ENCODE data around the gene AUTS2. TPM values are rescaled to one million over a fixed set of nuclear protein-coding genes. Genes with fewer than 3 reads are reported as not detected.

AUTS2 gene
- total RNA-seq, 4 donors from 2014 or later: 29.8 to 114 (median 59.4) TPM

- no peaks in the 10 kb centered on the region for H3K36me3 ChIP-seq
- H3K27ac ChIP-seq: no peak overlapping the region
- H3K4me1 ChIP-seq: peaks cover 0 to 19% (median 8%) of the 10 kb centered on the region in 4 donors
- no peak for TF ChIP-seq EP300 (IDR thresholded peaks at IDR 0.05; ENCODE audit: low read depth)
- no peak for TF ChIP-seq POLR2AphosphoS5 (IDR thresholded peaks at IDR 0.05)
- no peak for TF ChIP-seq CTCF (IDR thresholded peaks at IDR 0.05)
- TF ChIP-seq POLR2A (IDR thresholded peaks at IDR 0.05): no peak
- intact Hi-C loops (cut with DNase I; ENCODE audit: low total_unique reads) (no loop called here), in situ Hi-C loops (cut with MboI; ENCODE audit: low pct_ligation_motif_present in 1 of 4, low pct_unique_long_range_greater_than_20kb in 1 of 4, low sequenced_read_pairs in 3 of 4) (no loop called here)
- WGBS, 2 donors (ENCODE audit: low coverage in 1 of 2): 82% methylated on average over 2 to 3 of the region's 3 CpGs
- no peak overlapping the region for H3K4me3 ChIP-seq
- H3K9me3 ChIP-seq: no peaks in the 10 kb centered on the region
- H3K27me3 ChIP-seq: no peaks in the 10 kb centered on the region
- DNase-seq: no peak
Measured at GRCh38 chr7:70566671-70567070, 968.4 kb downstream of the AUTS2 start.

DNA sequence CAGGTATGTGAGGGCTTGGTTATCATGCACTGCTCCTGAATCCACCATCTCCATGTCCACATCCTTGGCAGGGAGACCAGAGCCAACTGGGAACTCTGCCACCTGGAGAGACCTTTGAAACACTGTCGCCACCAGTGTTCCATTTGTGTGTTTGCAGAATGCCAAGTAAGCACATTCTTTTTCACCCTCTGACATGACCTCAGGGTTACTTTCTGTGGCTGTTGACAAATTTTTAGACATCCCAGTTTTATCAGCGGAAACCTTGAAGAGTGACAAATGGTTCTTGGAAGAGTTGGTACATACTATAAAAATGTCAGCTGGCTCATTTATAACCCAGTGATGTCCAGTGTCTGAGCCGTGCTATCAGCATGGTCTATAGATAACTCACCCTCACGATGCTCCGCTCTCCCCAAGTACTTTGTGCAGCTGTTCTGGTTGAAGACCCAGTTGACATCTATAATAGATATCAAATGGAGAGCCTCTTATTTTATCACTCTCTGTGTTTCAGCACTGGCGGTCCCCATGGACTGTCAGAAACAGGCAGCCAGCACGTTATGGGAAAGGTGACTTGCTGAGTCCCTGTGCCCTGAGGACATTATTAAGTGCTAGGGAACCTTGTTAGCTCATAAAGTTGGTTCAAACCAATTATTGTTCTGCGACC is 970.5 kb downstream of the AUTS2 start:
- in situ Hi-C loops (cut with MboI; ENCODE audit: low pct_ligation_motif_present in 1 of 4, low pct_unique_long_range_greater_than_20kb in 1 of 4, low sequenced_read_pairs in 3 of 4): no loop called here
- Histone ChIP-seq H3K4me1 (peaks cover 0 to 23% (median 10%) of the 10 kb centered on the region in 4 donors), H3K27me3 (no peaks in the 10 kb centered on the region), H3K9me3 (no peaks in the 10 kb centered on the region), H3K4me3 (no peak overlapping the region), H3K27ac (no peak overlapping the region), H3K36me3 (no peaks in the 10 kb centered on the region)
- TF ChIP-seq CTCF (IDR thresholded peaks at IDR 0.05) (no peak), POLR2AphosphoS5 (IDR thresholded peaks at IDR 0.05) (no peak), POLR2A (IDR thresholded peaks at IDR 0.05) (no peak), EP300 (IDR thresholded peaks at IDR 0.05; ENCODE audit: low read depth) (no peak)
- intact Hi-C loops (cut with DNase I; ENCODE audit: low total_unique reads): no loop called here
- DNase-seq: peak; percentile 31
- 78 to 82% methylated on average over 7 to 8 of the region's 8 CpGs for WGBS, 2 donors (ENCODE audit: low coverage in 1 of 2)

- in situ Hi-C loops (cut with MboI; ENCODE audit: low pct_ligation_motif_present in 1 of 4, low pct_unique_long_range_greater_than_20kb in 1 of 4, low sequenced_read_pairs in 3 of 4): no loop called here
- WGBS, 2 donors (ENCODE audit: low coverage in 1 of 2): 82 to 89% methylated on average over 4 of the region's 4 CpGs
- H3K9me3 ChIP-seq: no peaks in the 10 kb centered on the region
- H3K27ac ChIP-seq: no peak overlapping the region
- intact Hi-C loops (cut with DNase I; ENCODE audit: low total_unique reads): no loop called here
- DNase-seq: no peak
- no peak for TF ChIP-seq POLR2AphosphoS5 (IDR thresholded peaks at IDR 0.05)
- TF ChIP-seq EP300 (IDR thresholded peaks at IDR 0.05; ENCODE audit: low read depth): no peak
- TF ChIP-seq CTCF (IDR thresholded peaks at IDR 0.05): no peak
- TF ChIP-seq POLR2A (IDR thresholded peaks at IDR 0.05): no peak
- H3K36me3 ChIP-seq: no peaks in the 10 kb centered on the region
- no peak overlapping the region for H3K4me3 ChIP-seq
- no peaks in the 10 kb centered on the region for H3K27me3 ChIP-seq
- peaks cover 0 to 23% (median 10%) of the 10 kb centered on the region in 4 donors for H3K4me1 ChIP-seq
Measured at GRCh38 chr7:70569335-70569819, 971.1 kb downstream of the AUTS2 start.

- DNase-seq: no peak
Measured at GRCh38 chr7:70570029-70570428, 971.8 kb downstream of the AUTS2 start.

More at GRCh38 chr7:70570029-70570428, 971.8 kb downstream of the AUTS2 start:
- H3K36me3 ChIP-seq: no peaks in the 10 kb centered on the region
- TF ChIP-seq POLR2A (IDR thresholded peaks at IDR 0.05) (no peak), EP300 (IDR thresholded peaks at IDR 0.05; ENCODE audit: low read depth) (no peak), CTCF (IDR thresholded peaks at IDR 0.05) (no peak), POLR2AphosphoS5 (IDR thresholded peaks at IDR 0.05) (no peak)
- no peak overlapping the region for H3K27ac ChIP-seq
- H3K4me1 ChIP-seq: peaks cover 0 to 23% (median 10%) of the 10 kb centered on the region in 4 donors
- H3K27me3 ChIP-seq: no peaks in the 10 kb centered on the region
- H3K4me3 ChIP-seq: no peak overlapping the region
- in situ Hi-C loops (cut with MboI; ENCODE audit: low pct_ligation_motif_present in 1 of 4, low pct_unique_long_range_greater_than_20kb in 1 of 4, low sequenced_read_pairs in 3 of 4): no loop called here
- 90 to 92% methylated on average over 3 to 4 of the region's 4 CpGs for WGBS, 2 donors (ENCODE audit: low coverage in 1 of 2)
- H3K9me3 ChIP-seq: no peaks in the 10 kb centered on the region
- intact Hi-C loops (cut with DNase I; ENCODE audit: low total_unique reads): no loop called here
